ENCODE results near the gene AGMO. TPM values are rescaled to one million over a fixed set of nuclear protein-coding genes. Genes with fewer than 3 reads are reported as not detected.

The AGMO gene
- total RNA-seq, 1 experiment from 2014 or later: not detected

- no peaks in the 10 kb centered on the region for H3K9me3 ChIP-seq (ENCODE audit: control insufficient read depth in 1 of 2, insufficient read depth in 1 of 2, low read depth in 1 of 2, low read length in 2 of 2)
- RAD21 ChIA-PET (ENCODE audit: low non-redundant PET in 1 of 2, low total read pairs in 2 of 2, uncharacterized antibody in 2 of 2, unreplicated experiment in 2 of 2): no interaction called here
- no peaks in the 10 kb centered on the region for H3K4me1 ChIP-seq (ENCODE audit: control insufficient read depth in 1 of 2, insufficient read depth in 2 of 2, low read length in 2 of 2)
- no TSS peak for BruUV-seq (replicated peaks)
- no peaks in the 10 kb centered on the region for H3K9me2 ChIP-seq (ENCODE audit: insufficient read depth)
- POLR2A ChIA-PET: no interaction called here
- H3K9ac ChIP-seq (ENCODE audit: low read length): no peak overlapping the region
- H3K36me3 ChIP-seq (ENCODE audit: control insufficient read depth in 1 of 2, insufficient read depth in 2 of 2, low read length in 2 of 2): no peaks in the 10 kb centered on the region
- ATAC-seq (no peak), DNase-seq (ENCODE audit: low read depth, low spot score) (no peak)
- H4K20me1 ChIP-seq (ENCODE audit: insufficient read depth): no peaks in the 10 kb centered on the region
- H2AFZ ChIP-seq (ENCODE audit: low read depth, low read length, poor library complexity, severe bottlenecking): no peak overlapping the region
- H3K79me2 ChIP-seq (ENCODE audit: insufficient read depth, low read length): no peaks in the 10 kb centered on the region
- intact Hi-C loops (cut with micrococcal nuclease): no loop called here
- H3K27me3 ChIP-seq (ENCODE audit: insufficient read depth, low read length): no peaks in the 10 kb centered on the region
- no peak overlapping the region for H3K4me3 ChIP-seq (replicated peaks in 1 of 2; ENCODE audit: low read depth in 1 of 2, low read length in 2 of 2)
- CTCF ChIA-PET: no interaction called here
- no peak overlapping the region for H3K27ac ChIP-seq (ENCODE audit: low read depth, low read length)
- no peak overlapping the region for H3K4me2 ChIP-seq (ENCODE audit: low read length)
- TF ChIP-seq ATF3 (IDR thresholded peaks at IDR 0.05) (no peak), SIN3A (IDR thresholded peaks at IDR 0.05; ENCODE audit: low read depth) (no peak), EGR1 (IDR thresholded peaks at IDR 0.05; ENCODE audit: low read depth) (no peak), SP1 (IDR thresholded peaks at IDR 0.05; ENCODE audit: low read depth) (no peak), ZFX (IDR thresholded peaks at IDR 0.05) (no peak), ZNF274 (IDR thresholded peaks at IDR 0.05; ENCODE audit: low read depth, low read length) (no peak), FOSL1 (IDR thresholded peaks at IDR 0.05; ENCODE audit: low read depth) (no peak), JUND (IDR thresholded peaks at IDR 0.05) (no peak), TCF7L2 (IDR thresholded peaks at IDR 0.05; ENCODE audit: borderline replicate concordance, extremely low read depth, insufficient read depth, insufficient read length) (no peak), SRF (IDR thresholded peaks at IDR 0.05; ENCODE audit: low read depth) (no peak), RAD21 (IDR thresholded peaks at IDR 0.05; ENCODE audit: low read depth) (no peak), CBX3 (IDR thresholded peaks at IDR 0.05; ENCODE audit: low read depth) (no peak), ELF1 (IDR thresholded peaks at IDR 0.05; ENCODE audit: borderline replicate concordance, low read depth) (no peak), POLR2AphosphoS5 (IDR thresholded peaks at IDR 0.05; ENCODE audit: low read depth, low read length) (no peak), POLR2A (IDR thresholded peaks at IDR 0.05; ENCODE audit: borderline replicate concordance, extremely low read depth, insufficient read depth, insufficient read length) (no peak), MAX (IDR thresholded peaks at IDR 0.05) (no peak)
- TF ChIP-seq, protein P1, sequence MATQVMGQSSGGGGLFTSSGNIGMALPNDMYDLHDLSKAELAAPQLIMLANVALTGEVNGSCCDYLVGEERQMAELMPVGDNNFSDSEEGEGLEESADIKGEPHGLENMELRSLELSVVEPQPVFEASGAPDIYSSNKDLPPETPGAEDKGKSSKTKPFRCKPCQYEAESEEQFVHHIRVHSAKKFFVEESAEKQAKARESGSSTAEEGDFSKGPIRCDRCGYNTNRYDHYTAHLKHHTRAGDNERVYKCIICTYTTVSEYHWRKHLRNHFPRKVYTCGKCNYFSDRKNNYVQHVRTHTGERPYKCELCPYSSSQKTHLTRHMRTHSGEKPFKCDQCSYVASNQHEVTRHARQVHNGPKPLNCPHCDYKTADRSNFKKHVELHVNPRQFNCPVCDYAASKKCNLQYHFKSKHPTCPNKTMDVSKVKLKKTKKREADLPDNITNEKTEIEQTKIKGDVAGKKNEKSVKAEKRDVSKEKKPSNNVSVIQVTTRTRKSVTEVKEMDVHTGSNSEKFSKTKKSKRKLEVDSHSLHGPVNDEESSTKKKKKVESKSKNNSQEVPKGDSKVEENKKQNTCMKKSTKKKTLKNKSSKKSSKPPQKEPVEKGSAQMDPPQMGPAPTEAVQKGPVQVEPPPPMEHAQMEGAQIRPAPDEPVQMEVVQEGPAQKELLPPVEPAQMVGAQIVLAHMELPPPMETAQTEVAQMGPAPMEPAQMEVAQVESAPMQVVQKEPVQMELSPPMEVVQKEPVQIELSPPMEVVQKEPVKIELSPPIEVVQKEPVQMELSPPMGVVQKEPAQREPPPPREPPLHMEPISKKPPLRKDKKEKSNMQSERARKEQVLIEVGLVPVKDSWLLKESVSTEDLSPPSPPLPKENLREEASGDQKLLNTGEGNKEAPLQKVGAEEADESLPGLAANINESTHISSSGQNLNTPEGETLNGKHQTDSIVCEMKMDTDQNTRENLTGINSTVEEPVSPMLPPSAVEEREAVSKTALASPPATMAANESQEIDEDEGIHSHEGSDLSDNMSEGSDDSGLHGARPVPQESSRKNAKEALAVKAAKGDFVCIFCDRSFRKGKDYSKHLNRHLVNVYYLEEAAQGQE (IDR thresholded peaks at IDR 0.05; ENCODE audit: low read depth): no peak
- TF ChIP-seq, protein P2, sequence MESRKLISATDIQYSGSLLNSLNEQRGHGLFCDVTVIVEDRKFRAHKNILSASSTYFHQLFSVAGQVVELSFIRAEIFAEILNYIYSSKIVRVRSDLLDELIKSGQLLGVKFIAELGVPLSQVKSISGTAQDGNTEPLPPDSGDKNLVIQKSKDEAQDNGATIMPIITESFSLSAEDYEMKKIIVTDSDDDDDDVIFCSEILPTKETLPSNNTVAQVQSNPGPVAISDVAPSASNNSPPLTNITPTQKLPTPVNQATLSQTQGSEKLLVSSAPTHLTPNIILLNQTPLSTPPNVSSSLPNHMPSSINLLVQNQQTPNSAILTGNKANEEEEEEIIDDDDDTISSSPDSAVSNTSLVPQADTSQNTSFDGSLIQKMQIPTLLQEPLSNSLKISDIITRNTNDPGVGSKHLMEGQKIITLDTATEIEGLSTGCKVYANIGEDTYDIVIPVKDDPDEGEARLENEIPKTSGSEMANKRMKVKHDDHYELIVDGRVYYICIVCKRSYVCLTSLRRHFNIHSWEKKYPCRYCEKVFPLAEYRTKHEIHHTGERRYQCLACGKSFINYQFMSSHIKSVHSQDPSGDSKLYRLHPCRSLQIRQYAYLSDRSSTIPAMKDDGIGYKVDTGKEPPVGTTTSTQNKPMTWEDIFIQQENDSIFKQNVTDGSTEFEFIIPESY (IDR thresholded peaks at IDR 0.05; ENCODE audit: extremely low read depth, insufficient replicate concordance, low read length): no peak
Observed at GRCh38 chr7:15470825-15471668, 90.8 kb downstream of the AGMO start.
